Inferior parietal cortex (tissue), 1 donor: ENCODE measurements around the gene FXYD3.

ENCODE experiments used
- DNase-seq: peaks from one replicate; pipeline ENCODE4 v3.0.0-alpha.2; 2016; ENCODE audit errors: extremely low spot score

The FXYD3 gene

GRCh38 chr19:35115177-35115951, at the start of gene FXYD3:
TSS of gene FXYD3 (plus strand) at chr19:35115823. CDS start at chr19:35119377, 3,554 bp downstream.
- DNase-seq: no peak

GRCh38 chr19:35066121-35066520, 49.5 kb upstream of the FXYD3 start:
- DNase-seq: no peak

- peak; percentile 95 for DNase-seq
Measured at GRCh38 chr19:35066691-35067563, 48.7 kb upstream of the FXYD3 start.

GRCh38 chr19:35068941-35069634, 46.5 kb upstream of the FXYD3 start:
- DNase-seq: no peak

GRCh38 chr19:35069696-35070095, 45.9 kb upstream of the FXYD3 start:
- peak; percentile 44 for DNase-seq

GRCh38 chr19:35070471-35070870, 45.2 kb upstream of the FXYD3 start:
- no peak for DNase-seq

GRCh38 chr19:35073516-35073915, 42.1 kb upstream of the FXYD3 start:
- no peak for DNase-seq

- DNase-seq: no peak
Measured at GRCh38 chr19:35073941-35074340, 41.7 kb upstream of the FXYD3 start.

- DNase-seq: no peak
Measured at GRCh38 chr19:35074426-35075201, 41.0 kb upstream of the FXYD3 start.

- no peak for DNase-seq
Measured at GRCh38 chr19:35075202-35076025, 40.2 kb upstream of the FXYD3 start.

- no peak for DNase-seq
Measured at GRCh38 chr19:35076026-35076370, 39.6 kb upstream of the FXYD3 start.

GRCh38 chr19:35076657-35077056, 39.0 kb upstream of the FXYD3 start:
- DNase-seq: no peak

- DNase-seq: no peak
Measured at GRCh38 chr19:35077411-35078223, 38.0 kb upstream of the FXYD3 start.

GRCh38 chr19:35079826-35080225, 35.8 kb upstream of the FXYD3 start:
- no peak for DNase-seq

GRCh38 chr19:35080613-35081170, 34.9 kb upstream of the FXYD3 start:
- DNase-seq: no peak

GRCh38 chr19:35081201-35081600, 34.4 kb upstream of the FXYD3 start:
- DNase-seq: no peak

GRCh38 chr19:35083691-35084508, 31.7 kb upstream of the FXYD3 start:
- no peak for DNase-seq

GRCh38 chr19:35084509-35084762, 31.2 kb upstream of the FXYD3 start:
- DNase-seq: no peak

GRCh38 chr19:35085947-35086346, 29.7 kb upstream of the FXYD3 start:
- peak; percentile 45 for DNase-seq
